Mesenchymal stem cell (in vitro differentiated cells and primary cell): ENCODE measurements around the gene ANTKMT.
A peak's percentile ranks its signal among the peaks of the same experiment; 100 is the strongest.
"Not testable (repeated sequence)": the region's sequence is repeated elsewhere in the genome, so short reads cannot be mapped to it uniquely, and the experiment has no call there.

ENCODE experiments used
- DNase-seq: peaks from one replicate; pipeline ENCODE4 v3.0.0-alpha.2; 2013
- H2AFZ ChIP-seq: one replicate; pipeline ENCODE4 v1.6.1; 2013; ENCODE audit warnings: low read depth, mild to moderate bottlenecking, control low read depth, inconsistent platforms, low read length, moderate library complexity
- H2AK5ac ChIP-seq: 2 replicates; pipeline ENCODE4 v1.6.1; 2013; ENCODE audit warnings: low read length, moderate library complexity, mild to moderate bottlenecking, inconsistent platforms; ENCODE audit not compliant: severe bottlenecking
- H2BK120ac ChIP-seq: one replicate; pipeline ENCODE4 v1.6.1; 2013; ENCODE audit warnings: low read depth, mild to moderate bottlenecking, inconsistent platforms, low read length, moderate library complexity
- H2BK12ac ChIP-seq, 2 experiments: one replicate each; pipeline ENCODE4 v1.6.1; 2013; ENCODE audit warnings: inconsistent platforms in 2 of 2, low read length in 2 of 2, mild to moderate bottlenecking in 2 of 2, moderate library complexity in 2 of 2, control low read depth in 1 of 2
- H2BK15ac ChIP-seq: one replicate; pipeline ENCODE4 v1.6.1; 2013; ENCODE audit warnings: mild to moderate bottlenecking, low read depth, inconsistent platforms; ENCODE audit not compliant: poor library complexity, severe bottlenecking
- H2BK5ac ChIP-seq: 2 replicates; pipeline ENCODE4 v1.6.1; 2013; ENCODE audit warnings: low read depth, mild to moderate bottlenecking, low read length, control low read depth, inconsistent platforms; ENCODE audit not compliant: poor library complexity, severe bottlenecking
- H3K14ac ChIP-seq, 2 experiments: one replicate each; pipeline ENCODE4 v1.6.1; 2013; ENCODE audit warnings: inconsistent platforms in 2 of 2, low read length in 2 of 2, control low read depth in 1 of 2, mild to moderate bottlenecking in 1 of 2, moderate library complexity in 1 of 2
- H3K18ac ChIP-seq, 2 experiments: one replicate each; pipeline ENCODE4 v1.6.1; 2013; ENCODE audit warnings: inconsistent platforms in 2 of 2, low read length in 2 of 2, control low read depth in 1 of 2, low read depth in 1 of 2, mild to moderate bottlenecking in 1 of 2
- H3K23ac ChIP-seq, 2 experiments: one replicate each; pipeline ENCODE4 v1.6.1; 2013; ENCODE audit warnings: inconsistent platforms in 2 of 2, low read length in 2 of 2, mild to moderate bottlenecking in 2 of 2, moderate library complexity in 2 of 2, control low read depth in 1 of 2
- H3K27ac ChIP-seq: 2 replicates; pipeline ENCODE4 v1.5.1; 2013; ENCODE audit warnings: mild to moderate bottlenecking, moderate library complexity, low read length, control low read depth, inconsistent platforms; ENCODE audit not compliant: poor library complexity, severe bottlenecking
- H3K27me3 ChIP-seq, 2 experiments: 2 replicates each; pipeline versions ENCODE4 v1.6.1 to v1.7.0; 2013; ENCODE audit warnings: low read length in 2 of 2, mild to moderate bottlenecking in 2 of 2, moderate library complexity in 2 of 2, control low read depth in 1 of 2, inconsistent platforms in 1 of 2; ENCODE audit not compliant: control insufficient read depth in 1 of 2, insufficient read depth in 1 of 2
- H3K36me3 ChIP-seq, 2 experiments: 2 replicates each; pipeline versions ENCODE4 v1.6.1 to v1.7.0; 2013; ENCODE audit warnings: low read length in 2 of 2, control low read depth in 1 of 2, inconsistent platforms in 1 of 2, low read depth in 1 of 2, mild to moderate bottlenecking in 1 of 2; ENCODE audit not compliant: insufficient read depth in 2 of 2, control insufficient read depth in 1 of 2
- H3K4ac ChIP-seq, 2 experiments: one replicate each; pipeline ENCODE4 v1.6.1; 2013; ENCODE audit warnings: inconsistent platforms in 2 of 2, low read length in 2 of 2, mild to moderate bottlenecking in 2 of 2, moderate library complexity in 2 of 2, control low read depth in 1 of 2, low read depth in 1 of 2
- H3K4me1 ChIP-seq: 2 replicates; pipeline ENCODE4 v1.6.1; 2013; ENCODE audit warnings: low read depth, low read length, control low read depth; ENCODE audit not compliant: control insufficient read depth, insufficient read depth
- H3K4me2 ChIP-seq: 2 replicates; pipeline ENCODE4 v1.6.1; 2013; ENCODE audit warnings: low read length, mild to moderate bottlenecking, inconsistent platforms; ENCODE audit not compliant: poor library complexity, severe bottlenecking
- H3K4me3 ChIP-seq, 2 experiments: 2 replicates each; pipeline versions ENCODE4 v1.5.1 to v1.7.0; 2013; ENCODE audit warnings: low read length in 2 of 2, mild to moderate bottlenecking in 2 of 2, control low read depth in 1 of 2, low read depth in 1 of 2; ENCODE audit not compliant: insufficient read depth in 1 of 2
- H3K79me1 ChIP-seq: replicated peaks from 2 replicates; pipeline ENCODE4 v1.6.1; 2013; ENCODE audit warnings: mild to moderate bottlenecking, control low read depth, low read length, inconsistent platforms; ENCODE audit not compliant: poor library complexity, severe bottlenecking
- H3K9ac ChIP-seq: 2 replicates; pipeline ENCODE4 v1.7.0; 2013; ENCODE audit warnings: mild to moderate bottlenecking, low read length, moderate library complexity
- H3K9me3 ChIP-seq: 2 replicates; pipeline ENCODE4 v1.7.0; 2013; ENCODE audit warnings: mild to moderate bottlenecking, low read length; ENCODE audit not compliant: control insufficient read depth
- H4K8ac ChIP-seq: one replicate; pipeline ENCODE4 v1.6.1; 2013; ENCODE audit warnings: inconsistent platforms, mild to moderate bottlenecking, low read length, moderate library complexity
- H4K91ac ChIP-seq: one replicate; pipeline ENCODE4 v1.6.1; 2013; ENCODE audit warnings: mild to moderate bottlenecking, low read length, inconsistent platforms
- WGBS: methylation state at CpG from one replicate; pipeline ENCODE4 v1.1.7; 2013; ENCODE audit warnings: mixed read lengths; 5-methylcytosine and 5-hydroxymethylcytosine counted together

The ANTKMT gene

DNA sequence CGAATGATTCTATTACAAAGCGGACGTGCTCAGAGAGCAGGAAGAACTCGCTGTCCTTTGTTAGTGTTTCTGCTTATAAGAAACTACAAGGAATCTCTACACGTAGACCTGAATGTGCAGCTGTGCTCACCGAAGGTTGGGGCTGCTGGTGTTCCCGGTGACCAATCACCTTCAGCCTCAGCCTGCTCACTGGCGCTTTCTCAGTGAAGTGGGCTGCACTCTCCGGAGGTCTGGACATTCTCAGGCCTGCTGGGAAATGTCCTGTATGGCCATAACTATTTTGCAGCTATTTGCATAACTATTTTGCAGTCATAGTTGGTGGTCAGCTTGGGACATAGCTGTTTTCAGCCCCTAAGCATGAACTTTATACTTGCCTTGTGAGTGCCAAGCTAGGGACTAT lies 29.5 kb downstream of the ANTKMT start:
- no peak overlapping the region for H3K14ac ChIP-seq
- no peak overlapping the region for H2BK15ac ChIP-seq
- no peak overlapping the region for H3K27ac ChIP-seq
- H2AFZ ChIP-seq = no peak overlapping the region
- no peak overlapping the region for H2BK120ac ChIP-seq
- no peak overlapping the region for H2BK12ac ChIP-seq
- no peak overlapping the region for H4K91ac ChIP-seq
- H3K9me3 ChIP-seq = no peaks in the 10 kb centered on the region
- no peaks in the 10 kb centered on the region for H3K79me1 ChIP-seq
- no peak overlapping the region for H3K4me3 ChIP-seq
- no peaks in the 10 kb centered on the region for H3K36me3 ChIP-seq
- H3K9ac ChIP-seq = no peak overlapping the region
- H4K8ac ChIP-seq = no peak overlapping the region
- no peak overlapping the region for H2AK5ac ChIP-seq
- H2BK5ac ChIP-seq = no peak overlapping the region
- H3K23ac ChIP-seq = no peak overlapping the region
- H3K4ac ChIP-seq = no peak overlapping the region
- no peak overlapping the region for H3K4me2 ChIP-seq
- no peak overlapping the region for H3K18ac ChIP-seq
- peaks cover 6% of the 10 kb centered on the region for H3K4me1 ChIP-seq
- DNase-seq = no peak
- WGBS = 69% methylated on average over 9 of the region's 9 CpGs
- H3K27me3 ChIP-seq = peaks cover 8 to 37% of the 10 kb centered on the region in 2 experiments

DNA sequence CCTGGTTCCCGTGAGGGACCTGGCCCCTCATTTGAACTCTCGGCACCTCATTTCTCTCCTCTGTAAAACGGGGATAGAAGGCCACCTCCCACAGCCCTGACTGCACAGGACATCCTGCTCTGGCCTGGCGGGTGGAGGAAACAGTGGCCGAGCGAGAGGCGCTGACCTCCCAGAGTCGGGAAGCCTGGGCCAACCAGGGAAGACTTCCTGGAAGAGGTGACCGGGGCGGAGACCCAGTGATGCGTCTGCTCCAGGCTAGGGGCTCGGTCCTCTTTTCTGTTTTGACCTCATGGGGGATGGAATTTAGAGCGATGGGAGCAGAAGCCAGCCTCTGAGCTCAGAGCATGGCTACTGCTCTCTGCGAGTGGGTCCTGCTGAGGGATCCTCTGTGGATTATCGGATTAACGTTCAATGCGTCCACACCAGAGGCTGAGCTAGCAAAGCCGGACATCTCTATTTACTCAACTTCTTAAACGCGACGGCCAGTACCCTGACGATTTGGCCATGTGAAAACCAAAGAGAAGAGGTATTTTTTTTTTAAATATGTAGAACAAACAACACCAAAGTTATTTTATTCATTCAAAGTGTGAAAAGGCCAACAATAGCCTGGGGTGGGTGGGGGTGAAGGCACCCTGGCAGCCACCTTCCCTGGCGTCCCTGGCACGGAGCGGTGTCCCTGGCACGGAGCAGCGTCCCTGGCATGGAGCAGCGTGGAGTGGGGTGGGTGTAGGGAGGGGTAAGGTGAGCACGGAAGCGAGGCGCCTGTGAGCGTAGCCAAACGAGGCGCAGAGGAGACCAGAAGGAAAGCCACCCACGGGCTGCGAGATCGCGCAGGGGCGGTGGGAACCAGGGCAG lies 30.4 kb downstream of the ANTKMT start:
- Histone ChIP-seq H2BK120ac (no peak overlapping the region), H3K36me3 (no peaks in the 10 kb centered on the region), H3K23ac (peak overlapping the region in 1 of 2 experiments; percentile 31), H3K4me3 (no peak overlapping the region), H3K4ac (no peak overlapping the region), H3K14ac (no peak overlapping the region), H3K79me1 (no peaks in the 10 kb centered on the region), H4K91ac (no peak overlapping the region), H2AK5ac (no peak overlapping the region), H2BK5ac (no peak overlapping the region), H3K27ac (no peak overlapping the region), H3K4me2 (no peak overlapping the region), H3K18ac (no peak overlapping the region), H4K8ac (no peak overlapping the region), H3K9me3 (peaks cover 2% of the 10 kb centered on the region), H2BK15ac (no peak overlapping the region), H3K4me1 (peaks cover 3% of the 10 kb centered on the region), H2AFZ (no peak overlapping the region), H2BK12ac (no peak overlapping the region), H3K27me3 (peaks cover 9 to 39% of the 10 kb centered on the region in 2 experiments), H3K9ac (no peak overlapping the region)
- WGBS = 74% methylated on average over 34 of the region's 39 CpGs
- no peak for DNase-seq

GRCh38 chr16:752007-752312 lies 31.0 kb downstream of the ANTKMT start:
- Histone ChIP-seq H3K9me3 (peaks cover 5% of the 10 kb centered on the region), H2BK15ac (no peak overlapping the region), H3K4ac (no peak overlapping the region), H3K4me2 (no peak overlapping the region), H3K18ac (no peak overlapping the region), H4K8ac (no peak overlapping the region), H2BK120ac (no peak overlapping the region), H3K27me3 (peaks cover 14 to 41% of the 10 kb centered on the region in 2 experiments), H3K9ac (no peak overlapping the region), H3K79me1 (no peaks in the 10 kb centered on the region), H2BK5ac (no peak overlapping the region), H2AFZ (no peak overlapping the region), H3K4me1 (peaks cover 3% of the 10 kb centered on the region), H3K14ac (no peak overlapping the region), H3K4me3 (no peak overlapping the region), H3K27ac (no peak overlapping the region), H3K36me3 (no peaks in the 10 kb centered on the region), H3K23ac (no peak overlapping the region), H4K91ac (no peak overlapping the region), H2AK5ac (no peak overlapping the region), H2BK12ac (no peak overlapping the region)
- 35% methylated on average over 10 of the region's 10 CpGs for WGBS
- no peak for DNase-seq

- H2AFZ ChIP-seq, H3K9ac ChIP-seq, H3K27ac ChIP-seq, DNase-seq, H3K18ac ChIP-seq, H3K4ac ChIP-seq, H3K9me3 ChIP-seq, H4K91ac ChIP-seq, H3K4me3 ChIP-seq, H4K8ac ChIP-seq, H3K23ac ChIP-seq, H3K36me3 ChIP-seq, H2BK120ac ChIP-seq, H3K14ac ChIP-seq, H3K79me1 ChIP-seq, H3K4me1 ChIP-seq, H2BK15ac ChIP-seq, H2AK5ac ChIP-seq, H2BK5ac ChIP-seq, H3K4me2 ChIP-seq, H2BK12ac ChIP-seq: not testable (repeated sequence)
- WGBS = 96% methylated on average over 11 of the region's 11 CpGs
- H3K27me3 ChIP-seq = peaks cover 14 to 41% of the 10 kb centered on the region in 2 experiments
These were observed 33.2 kb downstream of the ANTKMT start for GRCh38 chr16:754121-754607.
